MCF 10A (cell line): ENCODE data around the gene WNT16. TPM values are rescaled to one million over a fixed set of nuclear protein-coding genes. Genes with fewer than 3 reads are reported as not detected.

Source experiments
- BruUV-seq: library from RNA; stranded (reverse); fragments of 400-500 nt; replicated peaks from 2 replicates; lab custom pipeline; 2021; lab: Mats Ljungman, UMichigan
- CTCF ChIA-PET: fragments of 300-600 bp; sonication (Branson Sonifier 250); formaldehyde crosslinking; extraction: SDS; loops from one replicate; lab custom pipeline; 2021; ENCODE audit warnings: antibody characterized with exemption, inconsistent platforms; lab: Yijun Ruan, JAX
- POLR2A ChIA-PET: fragments of 300-600, 350-650 bp; sonication (Branson Sonifier 250); formaldehyde crosslinking; extraction: SDS; loops from one replicate; lab custom pipeline; 2020; ENCODE audit warnings: antibody characterized with exemption, inconsistent platforms; lab: Yijun Ruan, JAX
- DNase-seq: peaks from one replicate; pipeline ENCODE4 v3.0.0-alpha.2; 2018; ENCODE audit not compliant: unreplicated experiment
- H3K27ac Mint-ChIP-seq: one replicate; pipeline ENCODE4 v1.8.0; 2022; ENCODE audit warnings: mild to moderate bottlenecking, low read depth, mixed read lengths; ENCODE audit not compliant: unreplicated experiment
- H3K27me3 Mint-ChIP-seq: one replicate; pipeline ENCODE4 v1.8.0; 2022; ENCODE audit warnings: mixed read lengths; ENCODE audit not compliant: insufficient read depth, unreplicated experiment
- H3K36me3 Mint-ChIP-seq: one replicate; pipeline ENCODE4 v1.8.0; 2022; ENCODE audit warnings: mild to moderate bottlenecking, moderate library complexity, mixed read lengths; ENCODE audit not compliant: insufficient read depth, unreplicated experiment
- H3K4me1 Mint-ChIP-seq: one replicate; pipeline ENCODE4 v1.8.0; 2022; ENCODE audit warnings: mixed read lengths; ENCODE audit not compliant: insufficient read depth, unreplicated experiment
- H3K4me3 Mint-ChIP-seq: one replicate; pipeline ENCODE4 v1.8.0; 2022; ENCODE audit warnings: mild to moderate bottlenecking, moderate library complexity, mixed read lengths; ENCODE audit not compliant: unreplicated experiment
- H3K9me3 Mint-ChIP-seq: one replicate; pipeline ENCODE4 v1.8.0; 2022; ENCODE audit warnings: mixed read lengths; ENCODE audit not compliant: unreplicated experiment
- CTCF ChIP-seq: fragments of 200-600 bp; IDR thresholded peaks from one replicate; pipeline ENCODE4 v1.8.0; 2022; ENCODE audit warnings: antibody characterized with exemption, mild to moderate bottlenecking; ENCODE audit not compliant: unreplicated experiment
- intact Hi-C: fragments of 100-400 bp; cut with micrococcal nuclease; formaldehyde crosslinking; loops from 2 replicates; pipeline ENCODE4 v1.14.1; 2022
- total RNA-seq: library from RNA; stranded (reverse); gene quantifications from 2 replicates; pipeline ENCODE4 v1.2.3, GENCODE V29; 2022

WNT16 gene
- total RNA-seq, 1 experiment from 2014 or later: not detected

GRCh38 chr7:121322460-121322859 is 6.3 kb upstream of the WNT16 start:
- H3K36me3 Mint-ChIP-seq: no peaks in the 10 kb centered on the region
- no peak overlapping the region for H3K4me3 Mint-ChIP-seq
- no peak for TF ChIP-seq CTCF
- no peaks in the 10 kb centered on the region for H3K9me3 Mint-ChIP-seq
- no peak overlapping the region for H3K27ac Mint-ChIP-seq
- peaks cover 10% of the 10 kb centered on the region for H3K4me1 Mint-ChIP-seq
- no peak for DNase-seq
- no TSS peak for BruUV-seq
- intact Hi-C loops: no loop called here
- CTCF ChIA-PET: interaction anchor here (0.6 kb wide), 1 partner anchor 225 kb away, joined by 3 read pairs; no protein-coding TSS in a partner anchor
- H3K27me3 Mint-ChIP-seq: no peaks in the 10 kb centered on the region
- POLR2A ChIA-PET: no interaction called here

GRCh38 chr7:121323515-121324302 is 5.1 kb upstream of the WNT16 start:
- DNase-seq: no peak
- Mint-ChIP-seq H3K36me3 (no peaks in the 10 kb centered on the region), H3K27me3 (peaks cover 10% of the 10 kb centered on the region), H3K27ac (no peak overlapping the region), H3K9me3 (no peaks in the 10 kb centered on the region), H3K4me3 (no peak overlapping the region), H3K4me1 (peaks cover 9% of the 10 kb centered on the region)
- no TSS peak for BruUV-seq
- ChIA-PET CTCF (interaction anchor here (0.7 to 0.8 kb wide), 3 partner anchors 282 to 708 kb away, joined by 3 to 4 read pairs (median 4); no protein-coding TSS in a partner anchor), POLR2A (interaction anchor here (1.1 kb wide), 1 partner anchor 11 kb away, joined by 4 read pairs; no protein-coding TSS in a partner anchor)
- intact Hi-C loops: no loop called here
- TF ChIP-seq CTCF: no peak

GRCh38 chr7:121327671-121328070 is 1.1 kb upstream of the WNT16 start:
- CTCF ChIA-PET: interaction anchor here (1.2 kb wide), 1 partner anchor 68 kb away, joined by 3 read pairs; the partner anchor contains the start of gene FAM3C
- intact Hi-C loops: no loop called here
- no peak for TF ChIP-seq CTCF
- Mint-ChIP-seq H3K4me3 (no peak overlapping the region), H3K4me1 (peaks cover 5% of the 10 kb centered on the region), H3K27me3 (peaks cover 45% of the 10 kb centered on the region), H3K27ac (no peak overlapping the region), H3K36me3 (no peaks in the 10 kb centered on the region), H3K9me3 (no peaks in the 10 kb centered on the region)
- BruUV-seq: no TSS peak
- DNase-seq: no peak
- POLR2A ChIA-PET: no interaction called here
